H9 (cell line): ENCODE measurements around the gene NARS2. TPM values are rescaled to one million over a fixed set of nuclear protein-coding genes. Genes with fewer than 3 reads are reported as not detected.

Experiments
- DNase-seq: peaks from one replicate; pipeline ENCODE4 v3.0.0-alpha.2; 2017
- H2AFZ ChIP-seq: one replicate; pipeline ENCODE4 v1.6.1; 2013; ENCODE audit warnings: mild to moderate bottlenecking, low read length, control low read depth, moderate library complexity
- H2AK5ac ChIP-seq: 2 replicates; pipeline ENCODE4 v1.6.1; 2013; ENCODE audit warnings: low read length, control low read depth, mixed read lengths; ENCODE audit not compliant: insufficient read length
- H2BK120ac ChIP-seq: one replicate; pipeline ENCODE4 v1.6.1; 2013; ENCODE audit warnings: low read depth, mild to moderate bottlenecking, low read length, control low read depth, inconsistent platforms; ENCODE audit not compliant: poor library complexity, severe bottlenecking
- H2BK12ac ChIP-seq: 2 replicates; pipeline ENCODE4 v1.6.1; 2013; ENCODE audit warnings: low read length, control low read depth, mixed read lengths, low read depth; ENCODE audit not compliant: insufficient read length
- H2BK15ac ChIP-seq: 2 replicates; pipeline ENCODE4 v1.6.1; 2013; ENCODE audit warnings: low read depth, low read length, control low read depth
- H2BK20ac ChIP-seq: one replicate; pipeline ENCODE4 v1.6.1; 2013; ENCODE audit warnings: low read depth, mild to moderate bottlenecking, low read length, control low read depth, inconsistent platforms; ENCODE audit not compliant: poor library complexity, severe bottlenecking
- H2BK5ac ChIP-seq: 2 replicates; pipeline ENCODE4 v1.6.1; 2013; ENCODE audit warnings: low read length, control low read depth, mixed read lengths; ENCODE audit not compliant: insufficient read length
- H3K14ac ChIP-seq: 2 replicates; pipeline ENCODE4 v1.6.1; 2013; ENCODE audit warnings: low read length, control low read depth; ENCODE audit not compliant: insufficient read depth
- H3K18ac ChIP-seq: 2 replicates; pipeline ENCODE4 v1.6.1; 2013; ENCODE audit warnings: low read depth, mild to moderate bottlenecking, mixed read lengths, low read length, control low read depth; ENCODE audit not compliant: insufficient read length
- H3K23ac ChIP-seq: 2 replicates; pipeline ENCODE4 v1.6.1; 2013; ENCODE audit warnings: low read length, control low read depth, mixed read lengths, low read depth; ENCODE audit not compliant: insufficient read length
- H3K23me2 ChIP-seq: 2 replicates; pipeline ENCODE4 v1.6.1; 2013; ENCODE audit warnings: low read depth, mild to moderate bottlenecking, mixed read lengths, low read length, control low read depth; ENCODE audit not compliant: insufficient read length, poor library complexity, severe bottlenecking
- H3K27ac ChIP-seq: 2 replicates; pipeline ENCODE4 v1.5.1; 2013; ENCODE audit warnings: low read length, control low read depth, mixed read lengths, low read depth; ENCODE audit not compliant: insufficient read length
- H3K27me3 ChIP-seq: 2 replicates; pipeline ENCODE4 v1.6.1; 2013; ENCODE audit warnings: low read length, control low read depth, inconsistent platforms; ENCODE audit not compliant: insufficient read depth
- H3K4ac ChIP-seq: 2 replicates; pipeline ENCODE4 v1.6.1; 2013; ENCODE audit warnings: low read depth, mild to moderate bottlenecking, control low read depth, inconsistent platforms, low read length, moderate library complexity
- H3K4me1 ChIP-seq: 2 replicates; pipeline ENCODE4 v1.6.1; 2013; ENCODE audit warnings: low read length, control low read depth, inconsistent platforms; ENCODE audit not compliant: insufficient read depth
- H3K4me2 ChIP-seq: 2 replicates; pipeline ENCODE4 v1.6.1; 2013; ENCODE audit warnings: low read length, control low read depth, mixed read lengths; ENCODE audit not compliant: insufficient read length, insufficient read depth
- H3K56ac ChIP-seq: 2 replicates; pipeline ENCODE4 v1.6.1; 2013; ENCODE audit warnings: low read depth, mild to moderate bottlenecking, mixed read lengths, low read length, control low read depth; ENCODE audit not compliant: insufficient read length
- H3K79me1 ChIP-seq: 2 replicates; pipeline ENCODE4 v1.6.1; 2013; ENCODE audit warnings: low read depth, mild to moderate bottlenecking, moderate library complexity, low read length, control low read depth, inconsistent platforms; ENCODE audit not compliant: insufficient read depth, poor library complexity, severe bottlenecking
- H3K79me2 ChIP-seq: 2 replicates; pipeline ENCODE4 v1.6.1; 2013; ENCODE audit warnings: low read length, control low read depth, inconsistent platforms; ENCODE audit not compliant: insufficient read depth
- H3K9ac ChIP-seq: 2 replicates; pipeline ENCODE4 v1.6.1; 2013; ENCODE audit warnings: low read length, control low read depth, mixed read lengths; ENCODE audit not compliant: insufficient read length; ENCODE audit errors: extremely low read depth
- H3K9me3 ChIP-seq: one replicate; pipeline ENCODE4 v1.6.1; 2013; ENCODE audit warnings: low read depth, low read length, inconsistent platforms; ENCODE audit not compliant: control insufficient read depth
- H3T11ph ChIP-seq: one replicate; pipeline ENCODE4 v1.6.1; 2013; ENCODE audit warnings: mild to moderate bottlenecking, low read length, control low read depth, inconsistent platforms
- H4K20me1 ChIP-seq: one replicate; pipeline ENCODE4 v1.6.1; 2013; ENCODE audit not compliant: control insufficient read depth, insufficient read length, insufficient read depth
- H4K5ac ChIP-seq: 2 replicates; pipeline ENCODE4 v1.6.1; 2013; ENCODE audit warnings: low read depth, mild to moderate bottlenecking, mixed read lengths, low read length, control low read depth; ENCODE audit not compliant: insufficient read length
- H4K8ac ChIP-seq: replicated peaks from 2 replicates; pipeline ENCODE4 v1.6.1; 2013; ENCODE audit warnings: low read length, control low read depth, mixed read lengths, low read depth; ENCODE audit not compliant: insufficient read length
- H4K91ac ChIP-seq: 2 replicates; pipeline ENCODE4 v1.6.1; 2013; ENCODE audit warnings: low read depth, mild to moderate bottlenecking, moderate library complexity, mixed read lengths, low read length, control low read depth; ENCODE audit not compliant: insufficient read length
- H3K27ac Mint-ChIP-seq, 3 experiments: 2 replicates in 2 of 3; 3 replicates in 1 of 3; pipeline ENCODE4 v1.8.0; 2020 to 2021; ENCODE audit warnings: mixed read lengths in 3 of 3, mild to moderate bottlenecking in 1 of 3, moderate library complexity in 1 of 3
- H3K27me3 Mint-ChIP-seq: 2 replicates; pipeline ENCODE4 v1.8.0; 2021; ENCODE audit warnings: low read depth, mild to moderate bottlenecking, moderate library complexity, mixed read lengths
- H3K36me3 Mint-ChIP-seq, 3 experiments: 2 replicates in 2 of 3; 3 replicates in 1 of 3; pipeline ENCODE4 v1.8.0; 2020 to 2021; ENCODE audit warnings: low read depth in 3 of 3, mixed read lengths in 3 of 3; ENCODE audit not compliant: insufficient read depth in 1 of 3
- H3K4me1 Mint-ChIP-seq, 2 experiments: 2 replicates each; pipeline ENCODE4 v1.8.0; 2020; ENCODE audit warnings: mixed read lengths in 2 of 2
- H3K4me3 Mint-ChIP-seq, 2 experiments: 2 replicates in 1 of 2; 3 replicates in 1 of 2; pipeline ENCODE4 v1.8.0; 2020 to 2021; ENCODE audit warnings: mild to moderate bottlenecking in 2 of 2, mixed read lengths in 2 of 2, moderate library complexity in 1 of 2
- H3K9me3 Mint-ChIP-seq, 2 experiments: 2 replicates in 1 of 2; 3 replicates in 1 of 2; pipeline ENCODE4 v1.8.0; 2020; ENCODE audit warnings: mild to moderate bottlenecking in 2 of 2, mixed read lengths in 2 of 2, moderate library complexity in 1 of 2
- CTCF ChIP-seq: fragments of 200-600 bp; sonication (generic); conservative IDR thresholded peaks from 3 replicates; pipeline ENCODE4 v1.8.0; 2021; ENCODE audit warnings: antibody characterized with exemption, mild to moderate bottlenecking
- WGBS: extraction: QIAGEN DNeasy Blood & Tissue Kit; methylation state at CpG from one replicate; pipeline ENCODE4 v1.1.7; 2013; ENCODE audit warnings: missing lambda C conversion rate, low lambda C conversion rate, mixed read lengths; ENCODE audit not compliant: insufficient read length; ENCODE audit errors: extremely low coverage; 5-methylcytosine and 5-hydroxymethylcytosine counted together
- total RNA-seq: library from RNA; stranded (reverse); gene quantifications from 2 replicates; pipeline ENCODE4 v1.2.1, GENCODE V29; 2021

NARS2 gene
- total RNA-seq, 1 experiment from 2014 or later, result 29.7 TPM

GRCh38 chr11:78555592-78555991, 19.1 kb downstream of the NARS2 start:
- TF ChIP-seq CTCF, result no peak
- Mint-ChIP-seq H3K4me3 (no peak overlapping the region), H3K27me3 (no peaks in the 10 kb centered on the region), H3K4me1 (peaks cover 26 to 27% of the 10 kb centered on the region in 2 experiments), H3K36me3 (peaks cover 30 to 55% (median 44%) of the 10 kb centered on the region in 3 experiments), H3K9me3 (peaks cover 0 to 6% of the 10 kb centered on the region in 2 experiments; a peak in 2 of 5 replicates), H3K27ac (0 out of 7 replicates have a peak overlapping the region, but pooled peaks of 1 of the 3 experiments have one; percentile 16)
- Histone ChIP-seq H3K27ac (no peak overlapping the region), H3K4me1 (peaks cover 3% of the 10 kb centered on the region; the same call in 1 of the 2 replicates), H3K23ac (no peak overlapping the region), H3K79me2 (no peaks in the 10 kb centered on the region), H4K20me1 (no peaks in the 10 kb centered on the region), H2BK15ac (no peak overlapping the region), H3K18ac (no peak overlapping the region), H3T11ph (no peak overlapping the region), H2BK120ac (no peak overlapping the region), H4K91ac (no peak overlapping the region), H2BK20ac (no peak overlapping the region), H2BK12ac (no peak overlapping the region), H3K14ac (no peak overlapping the region), H3K9me3 (no peaks in the 10 kb centered on the region), H3K79me1 (no peaks in the 10 kb centered on the region), H2AFZ (no peak overlapping the region), H3K4ac (no peak overlapping the region), H3K4me2 (no peak overlapping the region), H4K5ac (no peak overlapping the region), H2AK5ac (no peak overlapping the region), H3K56ac (no peak overlapping the region), H4K8ac (no peak overlapping the region), H2BK5ac (no peak overlapping the region), H3K9ac (no peak overlapping the region), H3K23me2 (no peaks in the 10 kb centered on the region), H3K27me3 (no peaks in the 10 kb centered on the region)
- DNase-seq, result no peak
- no CpG with 5 or more reads among the region's 3 CpGs for WGBS
